Smooth muscle cell (in vitro differentiated cells): Measurements from ENCODE around the gene CCKAR. TPM values are rescaled to one million over a fixed set of nuclear protein-coding genes. Genes with fewer than 3 reads are reported as not detected.

ENCODE experiments used
- DNase-seq: peaks from one replicate; lab custom pipeline; 2025; ENCODE audit not compliant: unreplicated experiment; lab: John Stamatoyannopoulos, UW
- H2AFZ ChIP-seq: fragments of 200-600 bp; sonication (generic); 2 replicates; pipeline ENCODE4 v1.6.0; 2016; ENCODE audit warnings: antibody characterized with exemption, low read depth, mild to moderate bottlenecking
- H3F3A ChIP-seq: fragments of 200-600 bp; sonication (generic); 2 replicates; pipeline ENCODE4 v1.6.0; 2017; ENCODE audit warnings: antibody characterized with exemption, low read depth
- H3K27ac ChIP-seq: fragments of 200-600 bp; sonication (generic); 2 replicates; pipeline ENCODE4 v1.5.1; 2016; ENCODE audit warnings: low read depth, mild to moderate bottlenecking
- H3K27me3 ChIP-seq: fragments of 200-600 bp; sonication (generic); 2 replicates; pipeline ENCODE4 v1.6.1; 2016; ENCODE audit warnings: low read depth, mild to moderate bottlenecking
- H3K36me3 ChIP-seq: fragments of 200-600 bp; sonication (generic); 2 replicates; pipeline ENCODE4 v1.5.1; 2016; ENCODE audit warnings: low read depth
- H3K4me1 ChIP-seq: fragments of 200-600 bp; sonication (generic); 2 replicates; pipeline ENCODE4 v1.5.1; 2016; ENCODE audit warnings: low read depth
- H3K4me2 ChIP-seq: fragments of 200-600 bp; sonication (generic); 2 replicates; pipeline ENCODE4 v1.6.0; 2016; ENCODE audit warnings: mild to moderate bottlenecking
- H3K4me3 ChIP-seq: fragments of 200-600 bp; sonication (generic); 2 replicates; pipeline ENCODE4 v1.5.1; 2016; ENCODE audit warnings: mild to moderate bottlenecking
- H3K79me2 ChIP-seq: fragments of 200-600 bp; sonication (generic); 2 replicates; pipeline ENCODE4 v1.6.0; 2016; ENCODE audit warnings: low read depth, mild to moderate bottlenecking
- H3K9ac ChIP-seq: fragments of 200-600 bp; sonication (generic); 2 replicates; pipeline ENCODE4 v1.6.0; 2016; ENCODE audit warnings: low read depth
- H3K9me3 ChIP-seq: fragments of 200-600 bp; sonication (generic); replicated peaks from 2 replicates; pipeline ENCODE4 v1.5.1; 2016; ENCODE audit warnings: low read depth
- H4K20me1 ChIP-seq: fragments of 200-600 bp; sonication (generic); 2 replicates; pipeline ENCODE4 v1.6.0; 2016; ENCODE audit warnings: low read depth
- CTCF ChIP-seq: fragments of 200-600 bp; sonication (generic); IDR thresholded peaks from 2 replicates; pipeline ENCODE4 v1.5.1; 2017; ENCODE audit warnings: borderline replicate concordance, mild to moderate bottlenecking, antibody characterized with exemption; ENCODE audit not compliant: insufficient read depth, poor library complexity, severe bottlenecking
- WGBS: methylation state at CpG from one replicate; pipeline ENCODE4 v1.1.7; 2016; ENCODE audit warnings: low lambda C conversion rate; 5-methylcytosine and 5-hydroxymethylcytosine counted together
- polyA plus RNA-seq: library from polyadenylated mRNA; unstranded; fragments of >200 nt; fragmentation: Nextera tagmentation; extraction: Ambion mirVana; gene quantifications from 2 replicates; pipeline ENCODE4 v1.2.1, GENCODE V29; 2016
- total RNA-seq: library from RNA; depleted of rRNA; stranded (reverse); fragments of >200 nt; gene quantifications from 2 replicates; pipeline ENCODE4 v1.2.3, GENCODE V29; 2014

The CCKAR gene
- total and polyA plus RNA-seq, 2 experiments from 2014 or later: 0.18 to 0.32 TPM

- H2AFZ ChIP-seq: no peak overlapping the region
- H4K20me1 ChIP-seq: no peaks in the 10 kb centered on the region
- WGBS: 88% methylated on average over 10 of the region's 10 CpGs
- no peaks in the 10 kb centered on the region for H3K79me2 ChIP-seq
- no peaks in the 10 kb centered on the region for H3F3A ChIP-seq
- no peaks in the 10 kb centered on the region for H3K4me1 ChIP-seq
- no peak for TF ChIP-seq CTCF
- no peak overlapping the region for H3K4me3 ChIP-seq
- H3K27ac ChIP-seq: no peak overlapping the region
- DNase-seq: no peak
- peaks cover 3% of the 10 kb centered on the region for H3K27me3 ChIP-seq
- H3K4me2 ChIP-seq: no peak overlapping the region
- no peaks in the 10 kb centered on the region for H3K9me3 ChIP-seq
- no peaks in the 10 kb centered on the region for H3K36me3 ChIP-seq
- H3K9ac ChIP-seq: no peak overlapping the region
These were observed 23.6 kb downstream of the CCKAR start for GRCh38 chr4:26466578-26467270.

- Histone ChIP-seq H3K4me1 (no peaks in the 10 kb centered on the region), H3F3A (no peaks in the 10 kb centered on the region), H3K27ac (no peak overlapping the region), H3K36me3 (no peaks in the 10 kb centered on the region), H3K9ac (no peak overlapping the region), H3K79me2 (no peaks in the 10 kb centered on the region), H4K20me1 (no peaks in the 10 kb centered on the region), H3K9me3 (no peaks in the 10 kb centered on the region), H3K4me2 (no peak overlapping the region), H2AFZ (no peak overlapping the region), H3K27me3 (no peaks in the 10 kb centered on the region), H3K4me3 (no peak overlapping the region)
- no peak for TF ChIP-seq CTCF
- no peak for DNase-seq
- WGBS: 89% methylated on average over 14 of the region's 14 CpGs
These were observed 25.7 kb downstream of the CCKAR start for GRCh38 chr4:26464420-26465095.

- no peak for TF ChIP-seq CTCF
- Histone ChIP-seq H3K27me3 (no peaks in the 10 kb centered on the region), H3K79me2 (no peaks in the 10 kb centered on the region), H3K4me3 (no peak overlapping the region), H3K9me3 (no peaks in the 10 kb centered on the region), H3F3A (no peaks in the 10 kb centered on the region), H3K27ac (no peak overlapping the region), H3K9ac (no peak overlapping the region), H4K20me1 (no peaks in the 10 kb centered on the region), H3K4me1 (no peaks in the 10 kb centered on the region), H3K36me3 (no peaks in the 10 kb centered on the region), H2AFZ (no peak overlapping the region), H3K4me2 (no peak overlapping the region)
- 89% methylated on average over 2 of the region's 2 CpGs for WGBS
- DNase-seq: no peak
These were observed 26.9 kb downstream of the CCKAR start for GRCh38 chr4:26463386-26463785.

- H3K27ac ChIP-seq: no peak overlapping the region
- no peaks in the 10 kb centered on the region for H3K9me3 ChIP-seq
- H4K20me1 ChIP-seq: no peaks in the 10 kb centered on the region
- no peak overlapping the region for H2AFZ ChIP-seq
- H3K27me3 ChIP-seq: no peaks in the 10 kb centered on the region
- H3K36me3 ChIP-seq: no peaks in the 10 kb centered on the region
- 95% methylated on average over 2 of the region's 2 CpGs for WGBS
- no peak for DNase-seq
- H3K4me3 ChIP-seq: no peak overlapping the region
- H3K4me2 ChIP-seq: no peak overlapping the region
- no peaks in the 10 kb centered on the region for H3K4me1 ChIP-seq
- no peak for TF ChIP-seq CTCF
- no peaks in the 10 kb centered on the region for H3K79me2 ChIP-seq
- H3K9ac ChIP-seq: no peak overlapping the region
- no peaks in the 10 kb centered on the region for H3F3A ChIP-seq
These were observed 27.4 kb downstream of the CCKAR start for GRCh38 chr4:26462874-26463273.
